HG02623 (cell line): ENCODE measurements around the gene PDHA1.

Experiments used
- ATAC-seq: cut with Tn5 transposase; IDR thresholded peaks from one replicate; pipeline ENCODE4 v1.9.1; 2021; ENCODE audit warnings: moderate library complexity; ENCODE audit not compliant: unreplicated experiment

PDHA1 gene

DNA sequence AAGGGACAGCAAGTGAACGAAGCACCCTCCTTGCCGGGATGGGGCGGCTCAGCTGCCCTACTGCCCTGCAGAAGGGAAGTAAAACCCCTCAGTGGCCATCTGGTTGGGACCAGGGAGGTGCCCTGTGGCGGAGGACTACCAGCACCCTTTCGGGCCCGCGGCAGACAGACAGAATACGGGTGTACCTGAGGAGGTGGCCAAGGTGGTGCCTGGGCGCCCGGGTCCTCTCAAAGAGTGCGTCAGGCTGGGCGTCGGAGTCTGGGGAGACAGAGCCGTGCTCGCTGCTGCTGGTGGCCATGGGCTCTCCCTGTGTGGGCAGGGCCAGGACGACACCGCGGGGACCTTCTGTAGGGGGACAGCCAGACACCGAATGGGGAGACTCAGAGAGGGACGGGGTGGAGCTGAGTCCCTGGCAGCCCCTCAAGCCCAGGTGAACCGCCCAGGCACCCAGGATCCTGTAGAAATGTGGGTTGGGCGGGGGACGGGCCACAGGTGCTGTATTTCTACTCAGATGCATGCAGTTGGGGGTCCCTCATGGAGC lies 29.7 kb downstream of the PDHA1 start:
- no peak for ATAC-seq

DNA sequence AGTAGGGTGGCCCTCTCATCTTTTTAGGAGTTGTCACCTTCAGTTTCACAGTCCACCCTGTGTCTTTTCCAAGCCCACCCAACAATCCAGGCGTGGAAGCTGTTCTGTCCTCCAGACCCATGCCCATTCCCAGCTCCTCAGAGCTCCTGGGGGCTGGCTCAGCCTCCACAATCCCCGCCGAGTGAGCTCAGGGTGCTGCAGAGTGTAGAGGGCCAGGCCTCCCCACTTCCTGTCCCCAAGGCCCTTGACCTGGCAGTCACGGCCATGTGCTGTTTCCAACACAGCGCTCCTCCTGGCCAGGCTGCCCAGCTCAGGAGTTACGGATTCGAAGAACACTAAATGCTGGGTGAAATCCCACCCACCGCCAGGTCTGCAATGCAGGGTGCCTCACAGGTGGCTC lies 31.8 kb downstream of the PDHA1 start:
- no peak for ATAC-seq

DNA sequence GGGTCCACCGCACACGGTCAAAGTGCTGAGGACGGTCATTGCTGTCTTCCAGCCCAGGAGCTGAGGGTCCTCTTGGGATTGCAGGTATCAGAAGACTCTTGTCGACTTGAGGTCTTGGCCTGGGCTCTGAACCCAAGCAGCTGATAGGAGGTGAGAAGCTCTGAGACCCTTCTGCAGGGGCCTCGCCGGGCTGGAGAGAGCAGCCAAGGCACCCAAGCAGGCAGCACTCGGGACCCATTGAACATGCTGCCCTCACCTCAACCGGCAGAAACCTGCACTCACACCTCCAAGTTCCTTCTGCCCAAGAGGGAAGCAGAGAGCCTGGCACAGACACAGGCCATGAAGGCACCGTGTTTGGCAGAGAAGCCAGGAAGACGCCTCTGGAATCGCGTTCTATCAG lies 34.1 kb downstream of the PDHA1 start:
- no peak for ATAC-seq

DNA sequence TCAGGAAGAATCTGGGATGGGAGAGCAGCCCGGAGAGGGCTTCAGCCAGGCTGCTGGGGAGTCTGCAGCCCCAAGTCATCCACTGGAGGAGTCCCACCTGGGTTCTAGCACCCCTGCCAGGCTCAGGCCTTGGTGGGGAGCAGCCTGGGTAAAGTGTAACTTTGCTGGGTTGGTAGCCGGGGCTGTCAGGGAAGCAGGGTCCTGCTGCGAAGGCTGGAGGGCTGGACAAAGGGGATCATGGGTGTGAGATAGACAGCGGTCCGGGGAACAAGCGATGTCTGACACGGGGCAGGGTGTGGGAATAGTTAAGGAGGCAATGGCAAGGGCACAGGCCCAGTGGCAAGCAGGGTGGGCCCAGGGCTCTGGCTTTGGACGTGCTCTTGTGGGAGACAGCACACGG lies 37.6 kb downstream of the PDHA1 start:
- no peak for ATAC-seq

DNA sequence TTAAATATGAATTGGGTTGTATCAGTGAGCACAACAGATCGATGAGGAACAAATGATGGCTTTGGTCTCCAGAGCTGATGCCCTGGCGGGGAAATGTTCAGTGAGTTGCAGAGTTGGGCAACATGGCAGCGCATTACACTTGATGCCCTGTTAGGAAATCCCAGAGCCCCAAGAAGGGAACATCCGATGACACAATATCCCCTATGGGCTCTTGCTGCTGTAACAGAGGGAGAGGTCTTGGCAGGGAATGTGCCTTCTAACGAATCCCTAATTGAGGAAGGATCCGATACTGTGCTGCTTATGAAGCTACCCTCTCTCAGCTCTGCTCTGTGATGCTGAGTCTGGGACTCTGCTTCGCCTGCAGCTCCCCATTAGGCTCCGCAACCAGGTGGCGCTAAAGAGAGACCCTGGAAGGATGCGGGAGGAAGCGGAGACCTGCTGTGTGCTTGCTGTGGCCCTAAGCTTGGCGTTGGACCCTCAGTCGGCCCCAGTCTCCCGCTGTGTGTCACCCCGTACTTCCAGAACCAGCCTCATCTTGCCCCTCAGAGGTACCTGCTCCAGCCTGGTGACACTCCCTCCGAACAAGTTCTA lies 38.9 kb downstream of the PDHA1 start:
- no peak for ATAC-seq

DNA sequence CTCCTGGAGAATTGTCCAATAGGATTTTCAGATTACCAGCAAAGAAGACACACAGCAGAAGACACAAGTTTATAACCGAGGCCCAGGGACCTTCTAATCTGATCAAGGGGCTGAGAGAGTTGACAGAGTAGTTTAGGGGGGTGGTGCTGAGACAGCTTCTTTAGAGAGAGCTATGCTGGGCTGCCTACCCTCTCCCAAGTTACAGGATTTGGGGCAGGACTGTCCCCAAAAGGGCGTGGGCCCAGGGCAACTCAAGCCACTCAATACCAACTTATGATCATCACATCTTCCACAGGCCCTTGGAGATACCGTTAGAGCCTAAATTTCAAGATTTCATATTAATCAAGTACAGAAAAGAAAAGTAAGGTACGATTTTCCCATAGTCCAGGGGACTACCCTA lies 43.0 kb downstream of the PDHA1 start:
- ATAC-seq: no peak

DNA sequence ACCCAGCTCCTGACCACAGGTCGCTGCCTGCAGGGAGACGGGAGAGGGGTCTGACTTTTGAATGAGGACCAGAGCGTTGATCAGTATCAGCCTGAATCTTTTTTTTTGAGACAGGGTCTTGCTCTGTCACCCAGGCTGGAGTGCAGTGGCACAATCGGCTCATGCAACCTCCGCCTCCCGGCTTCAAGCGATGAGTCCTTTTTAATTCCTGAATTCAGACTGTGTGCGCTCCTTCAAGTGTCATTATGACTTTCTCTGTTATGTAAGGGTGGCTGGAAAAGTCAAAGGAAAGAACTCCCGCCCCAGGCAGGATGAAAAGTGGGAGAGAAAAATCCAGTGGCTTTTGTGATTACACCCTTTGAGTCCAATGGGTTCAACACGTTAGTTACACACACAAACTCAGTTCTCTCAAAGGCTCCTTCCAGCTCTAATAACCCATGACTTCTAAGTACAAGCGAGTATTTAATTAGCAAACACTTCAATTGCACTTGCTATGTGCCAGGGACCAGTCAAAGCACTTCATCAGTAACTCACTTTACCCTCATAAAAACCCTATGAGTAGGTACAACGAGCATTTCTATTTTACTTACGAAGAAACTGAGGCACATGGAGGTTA lies 44.4 kb downstream of the PDHA1 start:
- no peak for ATAC-seq

DNA sequence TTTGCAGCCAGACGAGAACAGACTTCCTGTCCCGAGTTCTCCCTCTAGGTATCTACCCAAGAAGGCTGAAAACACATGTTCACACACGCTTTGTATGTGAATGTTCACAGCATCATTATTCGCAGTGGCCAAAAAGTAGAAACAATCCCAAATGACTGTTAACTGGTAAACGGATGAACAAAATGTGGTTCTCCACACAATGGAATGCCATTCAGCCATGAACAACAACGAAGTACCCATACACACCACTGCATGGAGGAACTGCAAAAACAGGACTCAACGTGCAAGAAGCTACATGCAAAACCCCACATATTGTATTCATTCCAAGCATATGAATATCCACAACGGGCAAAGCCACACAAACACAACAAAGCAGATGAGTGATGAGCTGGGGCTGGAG lies 45.0 kb downstream of the PDHA1 start:
- no peak for ATAC-seq

DNA sequence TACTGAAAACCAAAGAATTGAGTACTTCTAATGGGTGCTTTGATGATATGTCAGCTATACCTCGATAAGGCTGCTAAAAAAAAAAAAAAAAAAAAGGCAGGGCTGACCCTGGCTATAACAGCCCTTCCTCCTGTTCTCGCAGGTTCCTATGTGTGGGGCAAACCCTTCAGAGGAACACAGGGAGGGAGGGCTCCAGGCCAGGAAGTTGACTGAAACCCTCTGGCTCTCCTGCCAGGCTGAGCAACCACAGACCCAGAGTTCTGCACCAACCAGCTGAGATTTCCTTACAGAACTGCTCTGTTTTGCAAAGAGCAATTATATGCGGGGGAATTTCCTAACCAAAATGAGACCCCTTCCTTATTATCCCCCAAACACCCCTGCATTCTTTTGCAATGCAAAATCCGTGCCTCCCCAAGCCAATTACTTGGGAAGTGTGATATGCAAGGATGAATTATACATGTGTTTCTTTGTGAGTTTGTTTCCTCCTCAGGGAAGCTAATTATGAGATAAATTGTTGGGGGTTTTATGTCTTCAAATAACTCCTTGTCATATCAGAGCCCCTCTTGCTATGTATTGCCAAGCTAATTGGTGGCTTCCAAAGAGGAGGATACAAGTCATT lies 45.6 kb downstream of the PDHA1 start:
- no peak for ATAC-seq

DNA sequence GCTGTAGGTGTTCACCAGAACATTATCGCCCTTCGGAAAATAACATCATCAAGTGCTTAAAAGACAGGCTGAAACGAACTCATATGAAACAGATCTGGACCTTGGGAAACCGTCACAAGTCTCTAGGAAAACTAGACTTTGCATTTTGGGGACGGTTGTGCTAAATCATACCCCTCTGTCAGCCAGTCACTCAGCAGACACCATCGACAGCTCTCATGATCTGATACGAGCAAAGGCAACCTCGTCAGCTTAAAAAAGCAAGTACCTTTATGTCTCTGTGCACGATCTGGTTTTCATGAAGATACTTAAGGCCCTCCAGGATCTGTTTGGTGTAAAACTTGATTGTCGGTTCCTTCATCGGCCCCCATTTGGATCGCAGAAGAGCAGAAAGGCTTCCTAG lies 48.4 kb downstream of the PDHA1 start:
- ATAC-seq: no peak

DNA sequence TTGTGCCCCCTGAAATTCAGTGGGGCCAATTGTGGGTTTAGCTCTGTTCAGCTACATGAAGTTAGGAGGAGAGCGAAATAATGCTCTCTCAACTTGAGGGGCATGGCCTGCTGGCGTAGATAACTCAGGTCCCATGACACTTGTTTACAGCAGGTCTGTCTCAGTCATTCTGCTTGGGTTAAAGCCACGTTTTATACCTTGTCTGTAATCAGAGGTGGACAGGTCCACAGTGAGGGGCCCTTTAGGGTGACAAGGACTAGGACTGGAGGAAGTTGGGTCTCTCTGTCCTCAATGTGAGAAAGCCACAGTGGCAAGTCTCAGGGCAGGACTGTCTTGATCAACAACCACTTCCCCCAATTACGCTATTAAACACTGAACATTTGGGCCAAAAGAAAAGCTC lies 49.0 kb downstream of the PDHA1 start:
- ATAC-seq: no peak

DNA sequence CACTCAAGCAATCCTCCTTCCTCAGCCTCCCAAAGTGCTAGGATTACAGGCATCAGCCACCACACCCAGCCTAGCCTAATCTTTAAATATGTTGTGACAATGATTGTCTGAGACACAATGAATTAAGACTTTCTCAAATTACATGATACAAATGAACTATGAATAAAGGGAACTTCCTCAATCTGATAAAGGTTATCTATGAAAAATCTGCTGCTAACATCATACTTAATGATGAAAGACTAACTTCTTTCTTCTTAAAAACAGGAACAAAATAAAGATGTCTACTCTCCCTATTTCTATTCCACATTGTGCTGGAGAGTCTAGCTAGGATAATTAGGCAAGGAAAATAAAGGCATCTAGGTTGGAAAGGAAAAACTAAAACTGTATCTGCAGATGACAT lies 60.0 kb downstream of the PDHA1 start:
- no peak for ATAC-seq

DNA sequence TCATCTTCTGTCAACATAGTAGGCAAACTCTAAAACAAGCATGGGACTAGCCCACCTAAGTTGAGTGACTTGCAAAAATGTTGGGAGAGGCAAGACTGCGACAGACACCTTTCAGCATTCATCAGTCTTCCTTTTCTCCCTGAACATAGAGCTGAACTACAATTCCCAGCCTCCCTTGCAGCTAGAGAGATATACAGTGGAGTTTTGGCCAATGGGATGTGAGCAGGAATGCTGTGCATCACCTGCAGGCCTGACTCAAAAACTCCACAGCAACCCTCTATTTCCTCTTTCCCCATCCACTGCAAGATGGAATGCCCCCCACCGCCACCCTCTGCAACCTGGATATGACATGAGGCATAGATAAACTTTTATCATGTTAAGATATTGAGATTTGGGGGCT lies 66.5 kb downstream of the PDHA1 start:
- ATAC-seq: no peak
